Activated naive CD4-positive, alpha-beta T cell treated with anti-CD3 and anti-CD28 coated beads for 36 hours (primary cell): ENCODE results near the gene SNX27. TPM values are rescaled to one million over a fixed set of nuclear protein-coding genes. Genes with fewer than 3 reads are reported as not detected.
"Not testable (repeated sequence)": the region's sequence is repeated elsewhere in the genome, so short reads cannot be mapped to it uniquely, and the experiment has no call there.

Experiments
- CTCF ChIA-PET: fragments of 350-600 bp; sonication (Branson Sonifier 250); formaldehyde crosslinking; loops from one replicate; lab custom pipeline; 2021; ENCODE audit warnings: antibody characterized with exemption; lab: Charles Lee
- DNase-seq: peaks from one replicate; pipeline ENCODE4 v3.0.0-alpha.2; 2020
- H3K27ac Mint-ChIP-seq: one replicate; pipeline ENCODE4 v1.8.0; 2021; ENCODE audit warnings: mild to moderate bottlenecking, mixed read lengths
- H3K27me3 Mint-ChIP-seq: one replicate; pipeline ENCODE4 v1.8.0; 2021; ENCODE audit warnings: low read depth, mixed read lengths
- H3K36me3 Mint-ChIP-seq: one replicate; pipeline ENCODE4 v1.8.0; 2021; ENCODE audit warnings: low read depth, mixed read lengths
- H3K4me1 Mint-ChIP-seq: one replicate; pipeline ENCODE4 v1.8.0; 2021; ENCODE audit warnings: low read depth, mixed read lengths
- H3K4me3 Mint-ChIP-seq: one replicate; pipeline ENCODE4 v1.8.0; 2021; ENCODE audit warnings: mild to moderate bottlenecking, moderate library complexity, mixed read lengths
- H3K9me3 Mint-ChIP-seq: one replicate; pipeline ENCODE4 v1.8.0; 2021; ENCODE audit warnings: mixed read lengths
- intact Hi-C: fragments of 100-400 bp; cut with micrococcal nuclease; formaldehyde crosslinking; loops from one replicate; pipeline ENCODE4 v1.15.1; 2023
- total RNA-seq, 2 experiments: library from RNA; stranded (reverse); gene quantifications; one replicate each; pipeline ENCODE4 v1.2.3, GENCODE V29; 2021

Gene SNX27
- total RNA-seq, 2 experiments from 2014 or later = 22.9 to 23.6 TPM

DNA sequence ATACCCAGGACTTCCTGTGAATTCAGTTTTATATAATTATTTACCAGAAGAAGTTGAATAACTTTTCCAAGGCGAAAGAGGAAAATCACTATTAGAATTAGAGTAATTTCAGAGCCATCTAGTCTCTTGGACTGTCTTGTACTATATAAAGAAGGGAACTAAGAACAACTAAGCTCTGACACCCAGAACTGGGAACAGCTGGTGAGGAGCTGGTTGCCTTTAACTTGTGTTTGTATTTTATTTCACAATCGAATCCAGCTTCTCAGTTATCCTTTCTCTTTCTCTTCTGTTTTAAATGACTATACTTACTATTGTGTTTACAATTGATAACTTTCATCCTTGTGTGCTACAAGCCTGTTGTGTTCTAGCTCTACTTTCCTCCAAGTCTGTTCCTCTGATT lies 8.4 kb downstream of the SNX27 start:
- intact Hi-C loops = no loop called here
- no peak overlapping the region for H3K27ac Mint-ChIP-seq
- H3K4me3 Mint-ChIP-seq = no peak overlapping the region
- peaks cover 2% of the 10 kb centered on the region for H3K36me3 Mint-ChIP-seq
- CTCF ChIA-PET = interaction anchor here (0.5 to 1.9 kb wide), 7 partner anchors 10 to 169 kb away, joined by 3 to 7 read pairs (median 3); no protein-coding TSS in a partner anchor
- H3K27me3 Mint-ChIP-seq = no peaks in the 10 kb centered on the region
- no peaks in the 10 kb centered on the region for H3K9me3 Mint-ChIP-seq
- peaks cover 51% of the 10 kb centered on the region for H3K4me1 Mint-ChIP-seq
- DNase-seq = no peak

DNA sequence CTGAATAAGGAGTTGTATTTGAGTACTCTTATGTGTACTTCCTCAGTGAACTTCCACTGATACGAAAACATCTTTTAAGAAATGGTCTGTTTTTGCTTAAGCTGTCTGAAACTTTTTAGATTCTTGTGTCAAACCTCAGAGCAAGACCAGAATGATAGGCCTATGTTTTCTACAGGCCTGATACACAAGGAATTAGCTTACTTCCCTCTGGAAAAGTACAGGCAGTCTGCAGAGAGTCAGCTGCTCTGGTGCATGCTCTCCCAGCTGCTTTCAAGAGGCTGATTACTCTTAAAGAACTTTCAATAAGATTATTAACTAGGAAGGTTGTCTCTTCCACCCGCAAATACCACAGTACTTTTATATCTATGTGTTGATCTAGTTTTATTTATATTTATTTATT lies 9.5 kb downstream of the SNX27 start:
- intact Hi-C loops = no loop called here
- no peaks in the 10 kb centered on the region for H3K9me3 Mint-ChIP-seq
- no peak for DNase-seq
- H3K27me3 Mint-ChIP-seq = no peaks in the 10 kb centered on the region
- peaks cover 2% of the 10 kb centered on the region for H3K36me3 Mint-ChIP-seq
- no peak overlapping the region for H3K27ac Mint-ChIP-seq
- peaks cover 41% of the 10 kb centered on the region for H3K4me1 Mint-ChIP-seq
- CTCF ChIA-PET = interaction anchor here (0.6 kb wide), 1 partner anchor 58 kb away, joined by 3 read pairs; no protein-coding TSS in a partner anchor
- H3K4me3 Mint-ChIP-seq = no peak overlapping the region

DNA sequence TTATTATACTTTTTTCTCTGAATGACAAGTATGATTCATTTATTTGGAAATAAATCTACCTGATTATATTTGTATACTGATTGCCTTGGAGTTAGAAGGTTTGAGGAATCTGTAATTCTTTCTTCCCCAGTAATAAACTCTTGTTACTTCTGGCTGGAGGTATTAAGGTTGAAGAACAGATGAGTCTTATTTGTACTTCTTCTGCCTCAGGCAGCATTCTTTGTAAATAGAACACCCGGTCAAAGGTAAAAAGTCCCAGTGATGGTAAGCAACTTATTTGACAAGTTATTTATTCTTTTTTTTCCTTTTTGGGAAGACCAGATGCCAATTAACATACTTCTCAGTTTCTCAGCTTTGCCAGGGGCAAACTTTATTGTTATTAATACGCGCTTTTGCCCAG lies 12.9 kb downstream of the SNX27 start:
- Mint-ChIP-seq H3K27me3 (no peaks in the 10 kb centered on the region), H3K4me1 (peaks cover 19% of the 10 kb centered on the region), H3K36me3 (peaks cover 6% of the 10 kb centered on the region), H3K27ac (no peak overlapping the region), H3K9me3 (no peaks in the 10 kb centered on the region), H3K4me3 (no peak overlapping the region)
- no peak for DNase-seq
- CTCF ChIA-PET = interaction anchor here (0.6 kb wide), 1 partner anchor 83 kb away, joined by 3 read pairs; no protein-coding TSS in a partner anchor
- intact Hi-C loops = no loop called here

DNA sequence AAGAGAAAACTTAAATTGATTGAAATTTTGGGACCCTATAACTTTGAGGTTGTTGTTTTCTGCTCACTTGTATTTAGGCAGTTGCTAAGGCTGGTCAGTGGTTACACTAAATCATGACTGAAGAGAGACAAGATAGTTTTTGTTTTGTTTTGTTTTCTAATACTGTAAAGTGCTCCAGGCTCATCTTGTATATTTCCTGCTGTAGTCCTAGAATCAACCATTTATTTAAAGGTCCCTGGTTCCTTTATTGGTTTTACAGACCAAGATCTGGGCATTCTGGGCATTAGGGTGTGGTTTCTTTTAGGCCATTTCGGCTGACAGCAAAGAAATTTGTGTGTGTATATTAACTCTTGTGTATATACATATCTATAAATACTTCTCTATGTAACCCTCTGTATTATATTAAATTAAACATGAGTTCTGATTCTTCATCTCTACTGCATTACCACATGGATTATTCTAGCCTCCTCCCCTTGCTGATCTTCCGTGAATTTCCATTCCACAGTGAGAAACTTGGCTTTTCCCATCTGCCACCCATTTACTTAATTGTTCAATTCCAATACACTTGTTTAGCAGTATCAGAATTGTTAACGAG lies 15.0 kb downstream of the SNX27 start:
- H3K4me1 Mint-ChIP-seq = peaks cover 2% of the 10 kb centered on the region
- no peaks in the 10 kb centered on the region for H3K9me3 Mint-ChIP-seq
- CTCF ChIA-PET = no interaction called here
- intact Hi-C loops = no loop called here
- peaks cover 3% of the 10 kb centered on the region for H3K36me3 Mint-ChIP-seq
- no peak overlapping the region for H3K4me3 Mint-ChIP-seq
- no peaks in the 10 kb centered on the region for H3K27me3 Mint-ChIP-seq
- DNase-seq = no peak
- H3K27ac Mint-ChIP-seq = no peak overlapping the region

DNA sequence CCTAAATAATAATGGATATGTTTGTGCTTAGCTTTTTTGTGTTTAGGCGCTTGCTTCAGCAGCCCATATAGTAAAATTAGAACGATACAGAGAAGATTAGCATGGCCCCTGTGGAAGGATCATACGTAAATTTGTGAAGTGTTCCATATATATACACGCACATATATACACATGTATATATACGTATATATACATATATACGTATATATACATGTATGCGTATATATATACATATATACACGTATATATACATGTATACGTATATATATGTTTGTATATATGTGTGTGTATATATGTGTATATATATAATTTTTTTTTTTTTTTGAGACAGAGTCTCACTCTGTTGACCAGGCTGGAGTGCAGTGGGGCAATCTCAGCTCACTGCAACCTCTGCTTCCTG lies 17.4 kb downstream of the SNX27 start:
- intact Hi-C loops = no loop called here
- H3K27me3 Mint-ChIP-seq = no peaks in the 10 kb centered on the region
- H3K4me3 Mint-ChIP-seq = no peak overlapping the region
- H3K27ac Mint-ChIP-seq = no peak overlapping the region
- no peaks in the 10 kb centered on the region for H3K4me1 Mint-ChIP-seq
- CTCF ChIA-PET = interaction anchor here (1.0 kb wide), 1 partner anchor 35 kb away, joined by 3 read pairs; no protein-coding TSS in a partner anchor
- peaks cover 3% of the 10 kb centered on the region for H3K36me3 Mint-ChIP-seq
- H3K9me3 Mint-ChIP-seq = no peaks in the 10 kb centered on the region
- DNase-seq = no peak

DNA sequence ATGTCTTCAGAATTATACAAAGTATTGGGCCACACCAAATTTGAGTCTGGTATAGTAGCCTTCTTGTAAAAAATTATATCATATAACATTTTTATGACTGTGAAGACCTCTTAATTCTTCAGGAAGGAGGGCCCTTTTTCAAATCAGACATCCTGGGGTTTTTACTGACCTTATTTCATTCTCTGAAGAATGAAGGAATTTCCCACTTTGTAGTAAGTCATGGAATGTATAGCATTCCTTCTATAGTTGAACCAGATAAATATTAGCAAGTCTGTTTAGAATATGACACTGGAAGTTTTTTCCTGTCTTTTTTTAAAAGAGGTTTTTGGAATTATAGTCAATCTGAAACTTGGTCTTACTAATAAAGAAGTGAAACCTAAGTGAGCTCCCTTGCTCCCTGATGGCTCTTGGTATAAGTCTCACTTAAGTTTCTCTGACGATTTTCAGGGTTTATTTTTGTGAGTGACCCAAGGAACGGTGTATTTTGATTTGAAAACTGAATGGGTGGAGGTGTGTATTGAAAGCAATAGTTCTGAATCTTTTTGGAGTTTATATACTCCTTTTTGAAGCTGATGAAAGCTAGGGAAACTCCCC lies 23.7 kb downstream of the SNX27 start:
- H3K27me3 Mint-ChIP-seq = no peaks in the 10 kb centered on the region
- no peak overlapping the region for H3K27ac Mint-ChIP-seq
- no peak for DNase-seq
- peaks cover 8% of the 10 kb centered on the region for H3K36me3 Mint-ChIP-seq
- H3K4me1 Mint-ChIP-seq = peaks cover 6% of the 10 kb centered on the region
- no peak overlapping the region for H3K4me3 Mint-ChIP-seq
- H3K9me3 Mint-ChIP-seq = no peaks in the 10 kb centered on the region
- CTCF ChIA-PET = no interaction called here
- intact Hi-C loops = no loop called here

DNA sequence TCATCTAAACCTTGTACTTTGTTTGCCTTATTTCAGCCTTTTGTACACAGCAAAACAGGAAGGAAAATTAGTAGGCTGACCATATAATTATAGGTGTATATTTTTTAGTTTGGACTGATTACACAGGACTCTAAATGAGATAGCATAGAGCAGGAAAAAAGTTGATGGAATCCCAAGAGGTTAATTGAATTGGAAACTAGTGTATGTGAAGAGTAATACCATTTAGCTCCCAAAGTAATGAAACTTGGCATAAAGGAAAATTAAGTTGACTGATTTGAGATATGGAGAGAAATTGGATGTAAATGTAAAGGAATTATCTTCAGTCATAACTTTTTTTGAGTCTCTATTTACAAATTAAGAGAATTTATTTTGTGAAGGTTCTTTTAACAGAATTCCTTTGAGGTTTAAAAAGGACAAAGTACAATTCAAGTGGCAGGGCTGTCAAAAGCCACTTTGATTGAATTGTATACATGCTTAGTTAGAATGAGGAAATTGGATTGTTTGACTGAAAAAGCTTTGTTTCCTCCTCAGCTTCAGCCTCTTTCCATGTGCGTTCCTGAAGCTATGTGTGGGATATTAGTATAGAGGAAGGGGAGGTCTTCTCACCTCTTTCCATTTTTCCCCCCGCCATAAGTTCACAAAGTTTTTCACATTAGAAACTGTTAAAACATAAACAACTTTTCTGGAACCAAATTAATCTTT lies 26.4 kb downstream of the SNX27 start:
- Mint-ChIP-seq H3K27me3 (no peaks in the 10 kb centered on the region), H3K4me3 (no peak overlapping the region), H3K27ac (no peak overlapping the region), H3K9me3 (no peaks in the 10 kb centered on the region), H3K4me1 (peaks cover 13% of the 10 kb centered on the region), H3K36me3 (peaks cover 13% of the 10 kb centered on the region)
- no peak for DNase-seq
- CTCF ChIA-PET = interaction anchor here (0.8 to 1.9 kb wide), 3 partner anchors 15 to 121 kb away, joined by 3 to 5 read pairs (median 4); no protein-coding TSS in a partner anchor
- intact Hi-C loops = no loop called here

DNA sequence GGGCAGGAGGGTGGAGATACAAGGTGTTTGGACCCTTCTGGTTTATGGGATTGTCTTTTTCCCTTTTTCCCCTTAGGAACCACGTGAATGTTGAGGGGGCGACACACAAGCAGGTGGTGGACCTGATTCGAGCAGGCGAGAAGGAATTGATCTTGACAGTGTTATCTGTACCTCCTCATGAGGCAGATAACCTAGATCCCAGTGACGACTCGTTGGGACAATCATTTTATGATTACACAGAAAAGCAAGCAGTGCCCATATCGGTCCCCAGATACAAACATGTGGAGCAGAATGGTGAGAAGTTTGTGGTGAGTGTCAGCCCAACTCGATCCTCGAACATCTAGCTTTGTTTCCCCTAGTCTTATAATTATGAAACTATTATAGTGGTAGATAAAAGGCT lies 27.0 kb downstream of the SNX27 start:
- peaks cover 13% of the 10 kb centered on the region for H3K36me3 Mint-ChIP-seq
- peaks cover 13% of the 10 kb centered on the region for H3K4me1 Mint-ChIP-seq
- no peak overlapping the region for H3K4me3 Mint-ChIP-seq
- DNase-seq = no peak
- no peaks in the 10 kb centered on the region for H3K27me3 Mint-ChIP-seq
- H3K9me3 Mint-ChIP-seq = no peaks in the 10 kb centered on the region
- intact Hi-C loops = no loop called here
- CTCF ChIA-PET = no interaction called here
- no peak overlapping the region for H3K27ac Mint-ChIP-seq

DNA sequence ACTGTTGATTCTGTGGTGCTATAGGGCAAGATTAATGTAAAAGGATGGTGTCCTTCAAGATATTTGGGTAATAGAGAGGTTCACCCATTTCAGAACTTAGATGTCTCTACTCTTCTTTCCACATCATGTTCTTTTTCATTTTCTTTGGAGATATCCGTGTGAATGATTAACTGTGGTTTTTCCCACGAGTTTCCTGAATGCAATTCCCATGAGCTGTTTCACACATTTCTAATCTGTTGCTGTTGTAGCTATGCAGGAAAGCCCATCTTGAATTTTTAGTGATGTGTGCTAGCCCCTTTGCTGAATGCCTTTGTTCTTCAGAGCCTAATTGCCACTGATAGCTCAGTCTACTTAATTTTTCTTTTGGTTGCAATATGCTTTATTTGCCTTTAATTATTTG lies 27.6 kb downstream of the SNX27 start:
- peaks cover 13% of the 10 kb centered on the region for H3K36me3 Mint-ChIP-seq
- CTCF ChIA-PET = no interaction called here
- peaks cover 13% of the 10 kb centered on the region for H3K4me1 Mint-ChIP-seq
- no peaks in the 10 kb centered on the region for H3K9me3 Mint-ChIP-seq
- H3K27ac Mint-ChIP-seq = no peak overlapping the region
- no peaks in the 10 kb centered on the region for H3K27me3 Mint-ChIP-seq
- intact Hi-C loops = no loop called here
- no peak overlapping the region for H3K4me3 Mint-ChIP-seq
- no peak for DNase-seq

DNA sequence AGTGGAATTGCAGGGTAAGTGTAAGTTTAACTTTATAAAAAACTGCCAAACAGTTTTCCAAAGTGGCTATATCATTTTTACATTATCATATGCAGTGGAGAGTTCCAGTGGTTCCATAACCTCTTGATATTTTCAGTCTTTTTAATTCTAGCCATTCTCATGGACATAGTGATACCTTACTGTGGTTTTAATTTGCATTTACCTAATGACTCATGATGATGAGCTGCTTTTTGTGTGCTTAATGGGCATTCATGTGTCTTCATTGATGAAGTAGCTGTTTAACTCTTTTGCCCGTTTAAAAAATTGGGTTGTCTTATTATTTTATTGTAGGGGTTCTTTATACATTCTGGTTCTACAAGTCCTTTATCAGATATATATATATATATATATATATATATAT lies 29.4 kb downstream of the SNX27 start:
- intact Hi-C loops = no loop called here
- H3K36me3 Mint-ChIP-seq = peaks cover 21% of the 10 kb centered on the region
- no peak for DNase-seq
- CTCF ChIA-PET = interaction anchor here (0.6 to 1.3 kb wide), 3 partner anchors 47 to 169 kb away, joined by 3 read pairs; no protein-coding TSS in a partner anchor
- no peaks in the 10 kb centered on the region for H3K9me3 Mint-ChIP-seq
- H3K27ac Mint-ChIP-seq = no peak overlapping the region
- H3K27me3 Mint-ChIP-seq = no peaks in the 10 kb centered on the region
- no peak overlapping the region for H3K4me3 Mint-ChIP-seq
- H3K4me1 Mint-ChIP-seq = peaks cover 9% of the 10 kb centered on the region

DNA sequence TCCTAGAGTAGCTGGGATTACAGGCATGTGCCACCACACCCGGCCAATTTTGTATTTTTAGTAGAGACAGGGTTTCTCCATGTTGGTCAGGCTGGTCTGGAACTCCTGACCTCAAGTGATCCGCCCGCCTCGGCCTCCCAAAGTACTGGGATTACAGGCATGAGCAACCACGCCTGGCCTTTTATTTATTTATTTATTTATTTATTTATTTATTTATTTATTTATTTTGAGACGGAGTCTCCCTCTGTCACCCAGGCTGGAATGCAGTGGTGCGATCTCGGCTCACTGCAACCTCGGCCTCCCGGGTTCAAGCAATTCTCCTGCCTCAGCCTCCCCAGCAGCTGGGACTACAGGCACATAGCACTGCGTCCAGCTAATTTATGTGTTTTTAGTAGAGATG lies 31.2 kb downstream of the SNX27 start:
- H3K4me3 Mint-ChIP-seq, intact Hi-C loops: not testable (repeated sequence)

DNA sequence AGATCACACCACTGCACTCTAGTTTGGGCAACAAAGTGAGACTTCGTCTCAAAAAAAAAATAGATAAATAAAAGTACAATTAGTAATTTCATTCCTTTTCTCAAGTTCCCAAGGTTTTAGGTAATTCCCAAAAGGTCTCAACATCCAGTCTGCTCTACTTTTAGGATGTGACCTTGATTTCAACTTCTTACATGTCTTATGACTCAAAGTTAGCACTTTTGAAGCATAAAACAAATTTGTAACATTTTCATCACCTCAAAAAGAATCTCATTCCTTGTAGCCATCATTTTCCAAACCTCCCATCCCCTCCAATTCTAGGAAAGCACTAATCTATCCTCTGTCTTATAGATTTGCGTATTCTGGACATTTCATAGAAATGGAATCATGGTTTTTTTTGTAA lies 32.2 kb downstream of the SNX27 start:
- no peak for DNase-seq
- CTCF ChIA-PET = no interaction called here
- intact Hi-C loops = no loop called here
- Mint-ChIP-seq H3K36me3 (peaks cover 28% of the 10 kb centered on the region), H3K4me1 (peaks cover 9% of the 10 kb centered on the region), H3K4me3 (no peak overlapping the region), H3K27ac (no peak overlapping the region), H3K27me3 (no peaks in the 10 kb centered on the region), H3K9me3 (peaks cover 4% of the 10 kb centered on the region)

More for the DNA sequence above, 31.2 kb downstream of the SNX27 start:
- DNase-seq, H3K27me3 Mint-ChIP-seq, H3K4me1 Mint-ChIP-seq, H3K27ac Mint-ChIP-seq, H3K9me3 Mint-ChIP-seq, CTCF ChIA-PET: not testable (repeated sequence)
- H3K36me3 Mint-ChIP-seq = peaks cover 25% of the 10 kb centered on the region
